ENCODE measurements around the gene SREBF2.

The SREBF2 gene

GRCh38 chr22:41820447-41820846, 12.5 kb upstream of the SREBF2 start:
- H3K9me3 ChIP-seq (ENCODE audit: insufficient read depth, low read length): no peaks in the 10 kb centered on the region
- H3K4me2 ChIP-seq (ENCODE audit: low read length): no peak overlapping the region
- TF ChIP-seq EZH2phosphoT487 (IDR thresholded peaks at IDR 0.05; ENCODE audit: low read depth): no peak
- TF ChIP-seq CTCF (IDR thresholded peaks at IDR 0.05; ENCODE audit: low read depth, low read length): no peak
- H3K27me3 ChIP-seq (ENCODE audit: low read depth, low read length): no peaks in the 10 kb centered on the region
- no peak overlapping the region for H3K27ac ChIP-seq (ENCODE audit: low read length)
- H3K9ac ChIP-seq (ENCODE audit: low read length): no peak overlapping the region
- peaks cover 2% of the 10 kb centered on the region for H3K36me3 ChIP-seq (replicated peaks; ENCODE audit: low read depth, low read length)
- no peak overlapping the region for H3K4me3 ChIP-seq (ENCODE audit: low read length)
- no peak overlapping the region for H2AFZ ChIP-seq (ENCODE audit: low read depth, low read length)
- H3K79me2 ChIP-seq (ENCODE audit: low read length): no peaks in the 10 kb centered on the region
- no peaks in the 10 kb centered on the region for H4K20me1 ChIP-seq (ENCODE audit: insufficient read depth, low read length)
- H3K4me1 ChIP-seq (ENCODE audit: low read length): no peaks in the 10 kb centered on the region

- no peak overlapping the region for H3K27ac ChIP-seq (ENCODE audit: low read length)
- H3K36me3 ChIP-seq (replicated peaks; ENCODE audit: low read depth, low read length): peaks cover 5% of the 10 kb centered on the region
- H3K4me2 ChIP-seq (ENCODE audit: low read length): no peak overlapping the region
- H3K4me1 ChIP-seq (ENCODE audit: low read length): no peaks in the 10 kb centered on the region
- H3K9ac ChIP-seq (ENCODE audit: low read length): no peak overlapping the region
- no peaks in the 10 kb centered on the region for H3K27me3 ChIP-seq (ENCODE audit: low read depth, low read length)
- H3K9me3 ChIP-seq (ENCODE audit: insufficient read depth, low read length): no peaks in the 10 kb centered on the region
- no peaks in the 10 kb centered on the region for H4K20me1 ChIP-seq (ENCODE audit: insufficient read depth, low read length)
- H3K79me2 ChIP-seq (ENCODE audit: low read length): no peaks in the 10 kb centered on the region
- TF ChIP-seq EZH2phosphoT487 (IDR thresholded peaks at IDR 0.05; ENCODE audit: low read depth) (no peak), CTCF (IDR thresholded peaks at IDR 0.05; ENCODE audit: low read depth, low read length) (no peak)
- H2AFZ ChIP-seq (ENCODE audit: low read depth, low read length): no peak overlapping the region
- H3K4me3 ChIP-seq (ENCODE audit: low read length): no peak overlapping the region
Measured at GRCh38 chr22:41821471-41822316, 11.2 kb upstream of the SREBF2 start.

- no peaks in the 10 kb centered on the region for H3K4me1 ChIP-seq (ENCODE audit: low read length)
- peaks cover 5% of the 10 kb centered on the region for H3K36me3 ChIP-seq (replicated peaks; ENCODE audit: low read depth, low read length)
- H3K4me2 ChIP-seq (ENCODE audit: low read length): no peak overlapping the region
- TF ChIP-seq CTCF (IDR thresholded peaks at IDR 0.05; ENCODE audit: low read depth, low read length) (peak; percentile 73), EZH2phosphoT487 (IDR thresholded peaks at IDR 0.05; ENCODE audit: low read depth) (no peak)
- H3K79me2 ChIP-seq (ENCODE audit: low read length): no peaks in the 10 kb centered on the region
- H4K20me1 ChIP-seq (ENCODE audit: insufficient read depth, low read length): no peaks in the 10 kb centered on the region
- H3K27me3 ChIP-seq (ENCODE audit: low read depth, low read length): no peaks in the 10 kb centered on the region
- no peaks in the 10 kb centered on the region for H3K9me3 ChIP-seq (ENCODE audit: insufficient read depth, low read length)
- H3K27ac ChIP-seq (ENCODE audit: low read length): no peak overlapping the region
- H2AFZ ChIP-seq (ENCODE audit: low read depth, low read length): no peak overlapping the region
- H3K4me3 ChIP-seq (ENCODE audit: low read length): no peak overlapping the region
- H3K9ac ChIP-seq (ENCODE audit: low read length): no peak overlapping the region
Measured at GRCh38 chr22:41822317-41823057, 10.4 kb upstream of the SREBF2 start.

- Histone ChIP-seq H3K36me3 (replicated peaks; ENCODE audit: low read depth, low read length) (peaks cover 5% of the 10 kb centered on the region), H3K4me2 (ENCODE audit: low read length) (no peak overlapping the region), H3K9me3 (ENCODE audit: insufficient read depth, low read length) (no peaks in the 10 kb centered on the region), H3K4me3 (ENCODE audit: low read length) (no peak overlapping the region), H4K20me1 (ENCODE audit: insufficient read depth, low read length) (no peaks in the 10 kb centered on the region), H2AFZ (ENCODE audit: low read depth, low read length) (no peak overlapping the region), H3K27ac (ENCODE audit: low read length) (no peak overlapping the region), H3K9ac (ENCODE audit: low read length) (no peak overlapping the region), H3K4me1 (ENCODE audit: low read length) (no peaks in the 10 kb centered on the region), H3K79me2 (ENCODE audit: low read length) (no peaks in the 10 kb centered on the region), H3K27me3 (ENCODE audit: low read depth, low read length) (no peaks in the 10 kb centered on the region)
- no peak for TF ChIP-seq EZH2phosphoT487 (IDR thresholded peaks at IDR 0.05; ENCODE audit: low read depth)
- no peak for TF ChIP-seq CTCF (IDR thresholded peaks at IDR 0.05; ENCODE audit: low read depth, low read length)
Measured at GRCh38 chr22:41823797-41824196, 9.1 kb upstream of the SREBF2 start.
